Kidney (tissue), 14 donors: ENCODE results near the gene EWSR1. TPM values are rescaled to one million over a fixed set of nuclear protein-coding genes. Genes with fewer than 3 reads are reported as not detected.

Source experiments
- DNase-seq, 5 donors: peaks; one replicate each; pipeline ENCODE4 v3.0.0-alpha.2; 2013 to 2020
- FAIRE-seq: peaks from 2 replicates; lab custom pipeline; 2012; peaks lifted over from hg19 to GRCh38; lab: Jason Lieb, UNC
- H3K27ac ChIP-seq, 2 donors: one replicate each; pipeline ENCODE4 v1.7.0; 2013; ENCODE audit warnings: low read depth in 2 of 2, low read length in 2 of 2, inconsistent platforms in 1 of 2
- H3K27me3 ChIP-seq: one replicate; pipeline ENCODE4 v1.7.1; 2013; ENCODE audit warnings: low read length, inconsistent platforms; ENCODE audit not compliant: control insufficient read depth, insufficient read depth
- H3K36me3 ChIP-seq, 3 donors: one replicate each; pipeline versions ENCODE4 v1.7.0 to v1.7.1; 2013; ENCODE audit warnings: low read length in 3 of 3, control low read depth in 1 of 3, inconsistent platforms in 1 of 3; ENCODE audit not compliant: insufficient read depth in 3 of 3, control insufficient read depth in 2 of 3
- H3K4me1 ChIP-seq, 3 donors: one replicate each; pipeline versions ENCODE4 v1.7.0 to v1.7.1; 2013; ENCODE audit warnings: low read length in 3 of 3, inconsistent platforms in 1 of 3, low read depth in 1 of 3; ENCODE audit not compliant: control insufficient read depth in 2 of 3, insufficient read depth in 2 of 3
- H3K4me3 ChIP-seq, 3 donors: one replicate each; pipeline versions ENCODE4 v1.7.0 to v1.8.1; 2013; ENCODE audit warnings: low read length in 3 of 3, control low read depth in 1 of 3, inconsistent platforms in 1 of 3
- H3K9ac ChIP-seq, 3 donors: one replicate each; pipeline versions ENCODE4 v1.7.0 to v1.7.1; 2013; ENCODE audit warnings: low read length in 3 of 3, control low read depth in 1 of 3, inconsistent platforms in 1 of 3
- H3K9me3 ChIP-seq, 3 donors: one replicate each; pipeline versions ENCODE4 v1.7.0 to v1.7.1; 2013; ENCODE audit warnings: low read length in 3 of 3, control low read depth in 1 of 3, inconsistent platforms in 1 of 3; ENCODE audit not compliant: control insufficient read depth in 2 of 3, insufficient read depth in 1 of 3
- CTCF ChIP-seq: IDR thresholded peaks from 3 replicates; pipeline ENCODE4 v1.5.1; 2012; ENCODE audit warnings: mild to moderate bottlenecking, moderate library complexity, borderline replicate concordance; ENCODE audit not compliant: insufficient read depth; ENCODE audit errors: extremely low read depth
- intact Hi-C: fragments of 100-400 bp; cut with DNase I; formaldehyde crosslinking; loops from one replicate; pipeline ENCODE4 v1.11.1; 2022
- polyA plus RNA-seq: library from polyadenylated mRNA; stranded (reverse); fragments of 350-450 nt; fragmentation: Illumina TruSeq; extraction: RNeasy Lipid Tissue Mini Kit (QIAGEN cat#74804); gene quantifications from one replicate; pipeline ENCODE4 v1.2.3, GENCODE V29; 2014; ENCODE audit warnings: low read depth, low replicate concordance; ENCODE audit not compliant: insufficient read depth
- total RNA-seq: library from RNA; stranded (reverse); fragmentation: NEBNext Ultra II Directional; extraction: Animal tissue kit (Norgen Biotek cat#: 25700); gene quantifications from one replicate; pipeline ENCODE4 v1.2.1, GENCODE V29; 2021
- donor health status: control.
- donor health status: control.
- donor health status: control.
- donor health status: control.
- donor health status: control.
- donor health status: DM: yes; HTN: yes; CAD: no.
- donor health status: Normal renal cell carcinoma (clear cell type).

Gene EWSR1
- total and polyA plus RNA-seq, 2 donors from 2014 or later: 124 to 214 TPM

- Histone ChIP-seq H3K36me3 (peaks cover 0 to 13% (median 4%) of the 10 kb centered on the region in 3 donors), H3K4me1 (no peaks in the 10 kb centered on the region), H3K9ac (no peak overlapping the region), H3K27me3 (no peaks in the 10 kb centered on the region), H3K4me3 (no peak overlapping the region), H3K27ac (no peak overlapping the region), H3K9me3 (no peaks in the 10 kb centered on the region)
- no peak for DNase-seq
- FAIRE-seq: no peak
- intact Hi-C loops: no loop called here
- no peak for TF ChIP-seq CTCF
Observed at GRCh38 chr22:29330291-29330690, 62.2 kb downstream of the EWSR1 start.

GRCh38 chr22:29330753-29331152, 62.7 kb downstream of the EWSR1 start:
- peaks cover 0 to 13% (median 8%) of the 10 kb centered on the region in 3 donors for H3K36me3 ChIP-seq
- no peak overlapping the region for H3K4me3 ChIP-seq
- H3K9ac ChIP-seq: no peak overlapping the region
- TF ChIP-seq CTCF: no peak
- DNase-seq: peak; percentile 66 to 89 (median 75)
- no peaks in the 10 kb centered on the region for H3K4me1 ChIP-seq
- intact Hi-C loops: no loop called here
- H3K27ac ChIP-seq: no peak overlapping the region
- no peak for FAIRE-seq
- no peaks in the 10 kb centered on the region for H3K9me3 ChIP-seq
- no peaks in the 10 kb centered on the region for H3K27me3 ChIP-seq

- Histone ChIP-seq H3K27ac (no peak overlapping the region), H3K36me3 (peaks cover 0 to 17% (median 11%) of the 10 kb centered on the region in 3 donors), H3K9me3 (no peaks in the 10 kb centered on the region)
Observed at GRCh38 chr22:29331213-29331612, 63.1 kb downstream of the EWSR1 start.

More at GRCh38 chr22:29331213-29331612, 63.1 kb downstream of the EWSR1 start:
- no peak overlapping the region for H3K4me3 ChIP-seq
- intact Hi-C loops: no loop called here
- H3K27me3 ChIP-seq: no peaks in the 10 kb centered on the region
- DNase-seq (no peak), FAIRE-seq (no peak)
- no peaks in the 10 kb centered on the region for H3K4me1 ChIP-seq
- TF ChIP-seq CTCF: no peak
- H3K9ac ChIP-seq: no peak overlapping the region
